B cell (primary cell): ENCODE measurements around the gene PROC. TPM values are rescaled to one million over a fixed set of nuclear protein-coding genes. Genes with fewer than 3 reads are reported as not detected.

Experiments used
- ATAC-seq: fragments of 200-7000 bp; cut with Tn5 transposase; one replicate; pipeline ENCODE4 v1.10.0; 2021; ENCODE audit warnings: low read depth, mild to moderate bottlenecking, moderate number of reproducible peaks, moderate library complexity
- CTCF ChIA-PET: fragments of 350-600 bp; sonication (Branson Sonifier 250); formaldehyde crosslinking; loops from one replicate; lab custom pipeline; 2021; ENCODE audit warnings: antibody characterized with exemption, inconsistent platforms; lab: Charles Lee
- POLR2A ChIA-PET: fragments of 350-600 bp; sonication (Branson Sonifier 250); formaldehyde crosslinking; loops from one replicate; lab custom pipeline; 2021; ENCODE audit warnings: antibody characterized with exemption; lab: Charles Lee
- DNase-seq: peaks from one replicate; pipeline ENCODE4 v3.0.0; 2013
- H2AFZ ChIP-seq: 2 replicates; pipeline ENCODE4 v1.6.1; 2012; ENCODE audit warnings: mild to moderate bottlenecking, low read depth, low read length; ENCODE audit not compliant: insufficient read depth, poor library complexity, severe bottlenecking
- H3K27ac ChIP-seq, 2 donors: 1 replicate in 1 of 2; 2 replicates in 1 of 2; pipeline ENCODE4 v1.5.1; 2012 to 2013; ENCODE audit warnings: low read length in 2 of 2, mild to moderate bottlenecking in 2 of 2, moderate library complexity in 1 of 2
- H3K27me3 ChIP-seq, 4 experiments: fragments of 200-600 bp in 1 of 4; sonication (generic) in 1 of 4; replicated peaks in 1 of 4; 1 replicate in 2 of 4; 2 replicates in 2 of 4; pipeline versions ENCODE4 v1.6.1 to v1.7.0; 2013 to 2016; ENCODE audit warnings: low read length in 3 of 4, mild to moderate bottlenecking in 2 of 4, mixed read lengths in 1 of 4, moderate library complexity in 1 of 4; ENCODE audit not compliant: insufficient read depth in 4 of 4, control insufficient read depth in 3 of 4; ENCODE audit errors: control extremely low read depth in 1 of 4
- H3K36me3 ChIP-seq, 2 experiments: replicated peaks in 1 of 2; 1 replicate in 1 of 2; 2 replicates in 1 of 2; pipeline versions ENCODE4 v1.6.1 to v1.7.1; 2013; ENCODE audit warnings: low read length in 1 of 2; ENCODE audit not compliant: insufficient read depth in 2 of 2, control insufficient read depth in 1 of 2; ENCODE audit errors: control extremely low read depth in 1 of 2, extremely low read depth in 1 of 2
- H3K4me1 ChIP-seq, 2 donors: fragments of 200-600 bp in 1 of 2; sonication (generic) in 1 of 2; 1 replicate in 1 of 2; 2 replicates in 1 of 2; pipeline versions ENCODE4 v1.5.1 to v1.6.1; 2013 to 2017; ENCODE audit warnings: low read length in 2 of 2; ENCODE audit not compliant: control insufficient read depth in 2 of 2, insufficient read depth in 2 of 2
- H3K4me2 ChIP-seq: replicated peaks from 2 replicates; pipeline ENCODE3; 2012; ENCODE audit warnings: mild to moderate bottlenecking, low read depth, low read length; ENCODE audit not compliant: poor library complexity, severe bottlenecking
- H3K4me3 ChIP-seq, 5 experiments: fragments of 200-600 bp in 1 of 5; sonication (generic) in 1 of 5; 1 replicate in 3 of 5; 2 replicates in 2 of 5; pipeline versions ENCODE4 v1.5.1 to v1.7.0; 2011 to 2016; ENCODE audit warnings: low read length in 4 of 5, mild to moderate bottlenecking in 4 of 5, low read depth in 2 of 5, control low read depth in 1 of 5, moderate library complexity in 1 of 5; ENCODE audit not compliant: insufficient read depth in 1 of 5; ENCODE audit errors: control extremely low read depth in 1 of 5, extremely low read depth in 1 of 5
- H3K79me2 ChIP-seq: fragments of 200-600 bp; sonication (generic); one replicate; pipeline ENCODE4 v1.6.0; 2016; ENCODE audit warnings: low read length; ENCODE audit not compliant: control insufficient read depth, insufficient read depth
- H3K9ac ChIP-seq: fragments of 200-600 bp; sonication (generic); 2 replicates; pipeline ENCODE4 v1.6.1; 2017; ENCODE audit warnings: mild to moderate bottlenecking, low read length, moderate library complexity
- H3K9me3 ChIP-seq, 3 donors: one replicate each; pipeline versions ENCODE4 v1.6.1 to v1.7.1; 2013; ENCODE audit warnings: low read length in 2 of 3; ENCODE audit not compliant: control insufficient read depth in 2 of 3, insufficient read depth in 1 of 3; ENCODE audit errors: control extremely low read depth in 1 of 3
- H4K20me1 ChIP-seq: 2 replicates; pipeline ENCODE4 v1.6.0; 2012; ENCODE audit warnings: mild to moderate bottlenecking, low read length; ENCODE audit not compliant: insufficient read depth, control insufficient read depth, poor library complexity, severe bottlenecking
- H3K27ac Mint-ChIP-seq: one replicate; pipeline ENCODE4 v1.8.0; 2021; ENCODE audit warnings: mixed read lengths
- H3K27me3 Mint-ChIP-seq: one replicate; pipeline ENCODE4 v1.8.0; 2021; ENCODE audit warnings: mixed read lengths
- H3K4me1 Mint-ChIP-seq: one replicate; pipeline ENCODE4 v1.8.0; 2021; ENCODE audit warnings: mixed read lengths
- H3K4me3 Mint-ChIP-seq: one replicate; pipeline ENCODE4 v1.8.0; 2021; ENCODE audit warnings: mixed read lengths
- H3K9me3 Mint-ChIP-seq: one replicate; pipeline ENCODE4 v1.8.0; 2022; ENCODE audit warnings: mixed read lengths; ENCODE audit not compliant: insufficient read depth
- CTCF ChIP-seq: fragments of 200-600 bp; IDR thresholded peaks from one replicate; pipeline ENCODE4 v1.8.0; 2022; ENCODE audit warnings: antibody characterized with exemption, mild to moderate bottlenecking
- EZH2 ChIP-seq: IDR thresholded peaks from 2 replicates; pipeline ENCODE4 v1.6.1; 2012; ENCODE audit warnings: borderline replicate concordance, low read depth, mild to moderate bottlenecking, moderate library complexity, low read length; ENCODE audit not compliant: insufficient read depth, poor library complexity, severe bottlenecking
- WGBS: methylation state at CpG from one replicate; pipeline ENCODE4 v1.1.5; 2013; ENCODE audit warnings: missing lambda C conversion rate; ENCODE audit not compliant: insufficient coverage; 5-methylcytosine and 5-hydroxymethylcytosine counted together
- intact Hi-C: fragments of 100-400 bp; cut with micrococcal nuclease; formaldehyde crosslinking; loops from one replicate; pipeline ENCODE4 v1.10.0; 2022
- polyA plus RNA-seq: library from polyadenylated mRNA; depleted of rRNA; stranded (reverse); fragments of >200 nt; gene quantifications from 2 replicates; pipeline ENCODE4 v1.2.3, GENCODE V29; 2012
- total RNA-seq, 2 donors: library from RNA; stranded (reverse); fragments of 120-200 nt in 1 of 2; gene quantifications; 1 replicate in 1 of 2; 2 replicates in 1 of 2; pipeline versions ENCODE4 v1.2.3 to v1.2.4, GENCODE V29; 2013 to 2022

The PROC gene
- total and polyA plus RNA-seq, 2 donors (not counting 1 experiment from before 2014, with no cell fraction given) = 0.40 TPM; not detected in 1

DNA sequence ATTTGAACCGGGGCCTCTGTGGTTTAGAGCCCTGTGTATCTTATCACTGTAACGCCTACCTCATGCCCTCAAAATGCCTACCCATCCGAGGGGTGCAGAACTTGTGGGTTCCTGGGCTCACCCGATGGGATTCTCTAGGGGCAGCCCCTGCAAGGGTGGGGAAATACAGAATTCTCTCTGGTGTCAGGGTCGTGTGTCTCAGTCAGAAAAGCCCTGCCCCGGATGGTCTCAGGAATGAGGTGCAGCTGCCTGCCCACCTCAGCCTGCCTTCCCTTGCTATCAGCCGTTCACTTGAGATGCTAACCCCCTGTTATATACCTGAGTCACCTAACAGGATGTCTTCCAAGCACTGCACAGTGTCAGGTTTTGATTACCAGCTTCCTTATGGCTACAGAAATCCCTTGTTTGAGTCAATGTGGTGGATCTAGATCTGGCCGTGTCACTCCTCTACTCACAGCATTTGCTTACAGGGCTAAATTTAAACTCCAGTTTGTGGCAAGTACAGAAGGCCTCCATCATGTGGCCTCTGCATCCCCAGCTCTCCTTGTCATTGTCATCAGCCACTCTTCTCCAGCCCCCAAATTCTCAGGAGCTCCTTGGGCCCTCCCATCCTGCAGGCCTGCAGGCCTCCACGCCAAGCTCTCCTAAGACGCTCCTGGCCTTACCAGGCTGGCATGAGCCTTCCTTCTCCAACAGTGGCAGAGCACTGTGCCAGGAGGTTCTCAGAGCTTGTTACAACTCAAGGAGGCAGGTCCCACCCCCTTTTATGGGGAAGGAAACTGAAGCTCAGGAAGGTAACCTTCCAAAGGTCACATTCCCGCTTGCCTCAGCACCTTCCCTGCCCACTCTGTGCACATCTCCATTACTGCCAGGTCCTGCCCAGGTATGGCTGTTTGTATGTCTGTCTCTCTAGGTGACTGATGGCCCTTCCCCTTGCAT lies 16.2 kb upstream of the PROC start:
- POLR2A ChIA-PET = no interaction called here
- ATAC-seq = no peak
- H3K4me2 ChIP-seq = no peak overlapping the region
- intact Hi-C loops = no loop called here
- CTCF ChIA-PET = interaction anchor here (1.9 kb wide), 1 partner anchor 9 kb away, joined by 4 read pairs; no protein-coding TSS in a partner anchor
- no peak overlapping the region for H3K4me3 Mint-ChIP-seq
- H3K27me3 Mint-ChIP-seq = no peaks in the 10 kb centered on the region
- H3K9ac ChIP-seq = no peak overlapping the region
- H3K27ac ChIP-seq = no peak overlapping the region
- 80% methylated on average over 7 of the region's 11 CpGs for WGBS
- H3K27me3 ChIP-seq = no peaks in the 10 kb centered on the region
- no peaks in the 10 kb centered on the region for H3K9me3 Mint-ChIP-seq
- no peaks in the 10 kb centered on the region for H3K9me3 ChIP-seq
- H3K4me1 Mint-ChIP-seq = peaks cover 21% of the 10 kb centered on the region
- H3K79me2 ChIP-seq = no peaks in the 10 kb centered on the region
- H3K4me3 ChIP-seq = no peak overlapping the region
- no peak overlapping the region for H3K27ac Mint-ChIP-seq
- no peaks in the 10 kb centered on the region for H3K36me3 ChIP-seq
- DNase-seq = no peak
- TF ChIP-seq EZH2 (no peak), CTCF (no peak)
- H2AFZ ChIP-seq = no peak overlapping the region
- H4K20me1 ChIP-seq = no peaks in the 10 kb centered on the region
- peaks cover 15 to 19% of the 10 kb centered on the region in 2 donors for H3K4me1 ChIP-seq

DNA sequence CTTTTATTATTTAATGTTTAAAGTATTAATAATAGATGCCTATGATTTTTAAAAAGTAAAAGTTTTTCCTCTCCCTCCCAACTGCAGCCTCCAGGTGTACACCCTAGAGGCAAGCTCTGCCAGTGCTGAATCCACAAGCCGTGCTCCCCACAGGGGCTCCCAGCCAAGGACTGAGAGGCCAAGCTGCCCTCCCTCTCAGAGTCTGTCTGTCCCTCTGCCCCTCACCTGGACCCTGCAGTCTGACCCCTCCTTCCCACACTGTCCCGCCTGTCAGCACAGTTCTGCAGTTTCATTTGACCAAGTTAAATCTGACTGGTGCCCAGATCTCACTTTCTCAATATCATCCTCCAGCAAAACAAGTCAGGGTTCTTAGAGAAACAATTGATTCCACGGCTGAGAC lies 14.8 kb upstream of the PROC start:
- 96% methylated on average over 2 of the region's 3 CpGs for WGBS
- Histone ChIP-seq H3K4me1 (peaks cover 17 to 27% of the 10 kb centered on the region in 2 donors), H4K20me1 (no peaks in the 10 kb centered on the region), H3K79me2 (no peaks in the 10 kb centered on the region), H3K27me3 (no peaks in the 10 kb centered on the region), H3K27ac (no peak overlapping the region), H2AFZ (no peak overlapping the region), H3K9ac (no peak overlapping the region), H3K4me2 (no peak overlapping the region), H3K36me3 (no peaks in the 10 kb centered on the region), H3K9me3 (no peaks in the 10 kb centered on the region), H3K4me3 (no peak overlapping the region)
- no peak overlapping the region for H3K4me3 Mint-ChIP-seq
- ATAC-seq (no peak), DNase-seq (no peak)
- H3K9me3 Mint-ChIP-seq = no peaks in the 10 kb centered on the region
- TF ChIP-seq CTCF (no peak), EZH2 (no peak)
- CTCF ChIA-PET = interaction anchor here (1.5 to 2.2 kb wide), 2 partner anchors 12 to 15 kb away, joined by 3 to 9 read pairs; no protein-coding TSS in a partner anchor
- intact Hi-C loops = no loop called here
- H3K27me3 Mint-ChIP-seq = no peaks in the 10 kb centered on the region
- H3K4me1 Mint-ChIP-seq = peaks cover 27% of the 10 kb centered on the region
- peak overlapping the region; percentile 20 for H3K27ac Mint-ChIP-seq
- POLR2A ChIA-PET = no interaction called here
